ENCODE data around the gene NAXE.

GRCh38 chr1:156574039-156574633 is 17.4 kb upstream of the NAXE start:
- TF ChIP-seq POLR2A (IDR thresholded peaks at IDR 0.05; ENCODE audit: low read length) (no peak), GATA1 (IDR thresholded peaks at IDR 0.05; ENCODE audit: low read depth, low read length) (no peak)

All from erythroblast (primary cell).